Pulmonary artery endothelial cell (primary cell): ENCODE data around the gene CXXC5. TPM values are rescaled to one million over a fixed set of nuclear protein-coding genes. Genes with fewer than 3 reads are reported as not detected.

ENCODE experiments used
- DNase-seq: peaks from one replicate; pipeline ENCODE4 v3.0.0-alpha.2; 2011; ENCODE audit warnings: low read depth, low spot score
- total RNA-seq: library from RNA; depleted of rRNA; stranded (reverse); fragments of >200 nt; gene quantifications from 2 replicates; pipeline ENCODE4 v1.2.3, GENCODE V29; 2014

Gene CXXC5
- total RNA-seq, 1 donor from 2014 or later: 14.6 TPM

DNA sequence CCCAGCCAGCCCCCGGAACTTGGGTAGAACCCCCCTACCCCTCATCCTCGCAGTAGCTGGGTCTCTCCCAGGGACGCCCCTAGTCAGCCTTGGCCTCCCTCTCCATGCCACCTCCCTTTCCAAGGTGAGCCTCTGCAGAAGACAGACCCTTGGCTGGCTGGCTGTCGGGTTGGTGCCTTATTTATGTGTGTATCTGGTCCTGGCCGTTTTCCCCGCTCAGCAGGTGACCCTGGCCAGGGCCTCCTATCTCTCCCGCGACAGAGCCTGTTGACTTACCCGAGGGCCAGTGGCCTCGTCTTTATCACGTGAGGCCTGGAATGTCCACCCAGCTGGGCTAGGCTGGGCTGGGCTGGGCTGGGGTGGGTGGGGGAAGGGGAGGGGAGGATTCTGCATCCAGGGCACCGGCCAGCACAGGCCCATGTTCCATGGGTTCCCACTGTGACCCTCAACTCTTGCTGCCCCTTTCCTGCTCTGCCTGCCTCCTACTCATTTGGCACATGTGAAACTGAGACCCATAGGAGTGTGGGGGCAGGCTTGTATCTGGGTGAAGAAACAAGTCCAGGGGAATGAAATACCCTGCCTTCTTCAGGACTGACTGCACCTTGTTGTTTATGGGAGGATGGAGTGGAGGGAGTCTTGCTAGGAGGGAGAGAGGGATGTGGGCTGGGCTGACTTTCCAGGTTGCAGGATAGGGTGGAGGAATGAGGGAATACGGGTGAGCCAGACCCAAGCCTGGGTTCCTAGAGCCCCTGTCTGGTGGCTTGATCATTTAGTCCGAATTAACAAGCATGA, 3.1 kb downstream of the CXXC5 start:
- DNase-seq: no peak

DNA sequence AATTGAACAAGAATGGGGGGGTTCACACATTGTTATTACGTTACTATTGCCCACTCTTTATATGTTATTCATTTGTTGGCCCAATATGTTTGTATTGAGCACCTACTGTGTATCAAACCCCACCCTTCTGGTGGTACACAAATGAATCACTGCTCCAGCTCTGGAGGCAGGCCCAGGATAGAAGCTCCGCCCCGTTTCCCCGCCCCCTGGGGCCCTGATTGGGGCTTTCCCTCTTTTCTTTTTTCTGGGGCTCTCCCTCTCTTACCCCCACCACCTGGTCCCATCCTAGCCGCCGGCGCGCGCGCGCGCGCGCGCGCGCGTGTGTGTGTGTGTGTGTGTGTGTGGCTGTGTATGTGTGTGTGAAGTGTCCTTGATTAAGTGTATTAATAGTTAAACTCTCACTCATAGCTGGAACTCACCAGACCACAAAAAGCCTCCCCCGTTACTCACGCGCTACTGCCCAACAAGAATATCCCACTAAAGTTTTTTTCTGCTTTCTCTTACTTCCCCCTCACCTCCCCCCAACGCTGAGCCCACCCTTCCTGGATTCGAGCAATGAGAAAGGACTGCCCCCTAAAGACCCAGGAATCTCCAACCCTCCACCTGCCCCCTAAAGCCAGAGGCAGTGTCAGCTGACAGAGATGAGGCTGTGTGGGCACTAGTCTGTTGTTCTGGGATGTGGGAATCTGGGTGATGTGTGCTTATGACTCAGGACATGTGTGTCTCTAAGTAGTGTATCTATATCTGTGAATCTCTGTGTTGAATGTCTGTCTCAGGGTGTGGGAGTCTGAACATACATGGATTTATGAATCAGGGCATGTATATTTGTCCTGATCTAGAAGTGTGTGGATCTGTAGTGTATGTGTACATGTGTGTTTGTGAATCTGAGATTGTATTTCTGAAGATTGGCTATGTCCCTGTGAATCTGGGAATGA, 4.0 kb downstream of the CXXC5 start:
- DNase-seq: no peak

- no peak for DNase-seq
Measured at GRCh38 chr5:139652788-139653241, 4.7 kb downstream of the CXXC5 start.

DNA sequence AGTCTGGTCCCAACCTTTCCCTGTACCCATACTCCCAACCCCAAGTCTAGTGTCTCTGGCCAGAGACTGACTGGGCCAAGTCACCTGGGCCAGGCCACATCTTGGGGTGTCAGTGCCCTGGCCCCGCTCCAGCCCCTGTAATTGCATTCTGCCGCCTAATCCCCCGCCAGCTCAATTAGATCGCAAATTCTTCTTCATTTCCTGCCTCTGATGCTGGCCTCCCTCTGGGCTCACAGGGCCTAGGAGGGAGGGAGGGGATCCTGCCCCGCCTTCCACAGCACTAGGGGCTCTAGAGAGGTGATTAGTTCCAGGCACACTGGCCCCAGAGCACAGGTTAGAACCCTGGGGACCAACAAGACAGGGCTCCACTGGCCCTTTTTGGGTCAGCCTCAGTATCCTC, 5.5 kb downstream of the CXXC5 start:
- DNase-seq: no peak

- no peak for DNase-seq
Measured at GRCh38 chr5:139654464-139654863, 6.3 kb downstream of the CXXC5 start.

DNA sequence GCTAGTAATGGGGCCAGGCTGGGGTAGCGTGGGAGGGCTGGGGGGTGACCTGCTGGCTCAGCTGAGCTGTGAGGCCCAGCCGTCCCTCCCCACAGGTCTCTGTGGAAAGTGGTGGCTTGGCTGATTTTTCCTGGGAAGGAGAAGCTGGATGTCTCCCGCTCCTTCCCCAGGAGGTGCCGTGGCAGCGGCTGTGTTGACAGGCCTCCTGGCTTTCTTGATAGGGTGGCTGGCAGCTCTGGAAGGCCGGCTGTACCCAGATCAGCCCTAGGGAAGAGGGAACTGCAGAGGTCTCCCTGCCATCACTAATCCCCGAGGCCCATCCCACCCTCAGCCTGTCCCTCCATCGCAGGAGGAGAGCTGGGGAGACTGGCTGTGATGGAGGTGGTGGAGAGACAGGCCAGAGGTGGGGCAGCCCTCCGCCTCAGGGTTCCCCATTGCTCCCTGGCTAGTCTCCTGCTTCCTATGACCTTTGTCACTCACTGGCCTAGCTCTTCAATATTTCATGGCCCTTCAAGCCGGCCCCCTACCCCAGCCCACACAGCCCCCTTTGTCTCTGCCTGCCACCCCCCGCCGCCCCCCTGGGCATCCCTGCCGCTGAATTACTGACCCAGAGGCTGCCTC, 6.8 kb downstream of the CXXC5 start:
- no peak for DNase-seq

DNA sequence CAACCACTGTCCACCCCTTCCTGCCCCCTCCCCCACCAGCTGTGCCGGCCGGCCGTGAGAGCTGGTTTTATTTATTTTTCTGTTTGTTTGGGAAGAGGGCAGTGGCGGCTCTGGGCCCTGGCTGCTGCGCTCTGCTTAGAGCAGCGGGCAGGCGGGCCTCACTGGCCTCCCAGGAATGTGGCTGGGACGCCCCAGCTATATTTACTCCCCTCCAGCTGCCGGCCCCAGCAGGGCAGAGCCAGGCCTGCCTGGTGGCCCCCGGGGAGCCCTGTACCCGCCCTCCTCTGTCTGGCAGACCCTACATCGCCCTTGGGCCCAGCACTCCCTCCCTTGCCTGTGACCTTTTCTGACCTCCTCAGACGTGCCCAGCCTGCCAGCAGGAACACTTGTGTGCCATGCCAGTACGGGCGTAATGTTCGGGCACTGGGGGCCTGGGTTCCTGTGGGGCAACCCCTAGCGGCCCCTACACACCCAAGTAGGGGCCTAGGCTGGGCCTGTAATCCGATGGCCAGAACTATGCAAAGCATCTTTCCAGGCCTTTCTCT, 7.7 kb downstream of the CXXC5 start:
- DNase-seq: no peak

DNA sequence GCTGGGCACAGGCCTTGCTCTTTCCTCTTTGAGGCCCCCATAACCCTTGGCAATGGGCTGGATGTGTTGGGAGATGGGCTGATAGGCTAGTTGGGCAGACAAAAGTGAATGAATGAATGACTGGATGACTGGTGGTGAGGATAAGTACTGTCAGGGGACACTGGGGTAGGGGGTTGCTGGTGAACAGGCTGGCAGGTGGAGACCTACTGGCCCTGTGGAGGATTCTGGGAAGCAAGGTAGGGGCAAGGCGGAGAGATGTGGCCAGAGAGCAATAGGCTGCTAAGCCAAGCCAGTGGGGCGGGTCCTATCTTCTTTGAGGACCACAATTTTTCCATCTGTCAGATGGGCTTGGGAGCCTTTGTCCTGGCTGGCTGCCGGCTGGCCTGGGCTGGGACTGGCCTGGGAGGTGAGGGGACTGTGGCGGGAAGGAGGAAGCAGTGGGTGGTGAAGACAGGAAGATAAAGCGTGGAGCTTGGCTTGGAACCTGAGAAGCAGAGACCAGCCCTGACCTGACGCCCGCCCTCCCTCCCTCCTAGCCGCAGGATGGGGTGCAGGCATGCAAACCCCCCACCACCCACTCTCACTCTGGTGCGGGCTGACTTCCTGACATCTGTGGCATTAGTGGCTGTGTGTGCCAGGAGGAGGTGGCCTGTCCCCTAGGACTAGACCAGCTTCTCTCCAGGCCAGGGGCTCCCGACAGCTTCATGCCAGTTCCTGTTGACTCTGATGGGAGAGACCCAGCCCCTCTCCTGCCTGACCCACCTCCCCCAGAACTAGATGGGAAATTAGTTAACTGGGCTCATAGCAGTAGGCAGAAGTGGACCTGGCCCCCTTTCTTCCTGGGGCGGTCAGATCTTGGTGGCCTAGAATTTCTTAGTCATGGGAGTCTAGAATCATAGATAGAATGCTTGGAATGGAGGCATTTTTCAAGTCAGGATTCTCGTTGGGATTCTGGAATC, 9.5 kb downstream of the CXXC5 start:
- DNase-seq: no peak

GRCh38 chr5:139658501-139658927, 10.4 kb downstream of the CXXC5 start:
- DNase-seq: no peak

DNA sequence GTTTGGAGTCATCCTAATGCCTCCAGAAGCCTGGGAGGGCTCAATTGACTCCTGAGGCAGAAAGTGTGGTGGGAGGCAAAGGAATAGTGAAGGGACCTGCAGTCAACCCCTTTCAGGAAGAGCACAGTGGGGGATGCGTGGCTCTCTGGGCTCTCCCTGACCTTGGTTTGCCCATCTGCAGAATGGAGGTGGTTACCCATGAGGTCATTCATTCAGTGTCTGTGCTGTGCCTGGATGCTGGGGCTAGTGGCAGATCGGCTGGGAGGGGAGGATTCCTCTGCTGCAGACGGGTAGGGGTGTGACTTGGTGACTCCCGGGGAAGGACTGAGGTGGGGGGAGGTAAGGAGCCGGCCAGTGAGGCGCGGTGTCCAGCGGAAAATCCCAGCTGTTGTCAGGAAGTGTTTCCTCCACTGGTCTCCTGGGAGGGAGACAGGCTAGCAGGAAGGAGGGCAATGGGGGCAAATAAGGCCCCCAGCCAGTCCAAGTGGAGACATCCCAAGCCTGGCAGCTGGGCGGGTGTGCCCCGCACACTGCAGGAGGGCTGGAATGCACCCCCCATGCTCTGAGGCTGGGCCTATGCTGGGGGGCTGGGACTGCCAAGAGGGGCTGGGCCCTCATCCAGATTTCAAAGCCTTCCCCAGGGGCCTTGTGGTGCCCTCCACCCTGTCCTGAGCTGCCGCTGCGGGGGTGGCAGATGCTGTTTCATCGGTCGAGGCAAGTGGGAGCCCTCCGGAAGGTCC, 10.9 kb downstream of the CXXC5 start:
- DNase-seq: no peak

GRCh38 chr5:139659695-139660101, 11.5 kb downstream of the CXXC5 start:
- DNase-seq: no peak

- DNase-seq: no peak
Measured at GRCh38 chr5:139660105-139660922, 12.2 kb downstream of the CXXC5 start.

GRCh38 chr5:139660923-139661814, 13.0 kb downstream of the CXXC5 start:
- DNase-seq: peak; percentile 66

- no peak for DNase-seq
Measured at GRCh38 chr5:139662617-139663016, 14.5 kb downstream of the CXXC5 start.

- DNase-seq: no peak
Measured at GRCh38 chr5:139663207-139664085, 15.3 kb downstream of the CXXC5 start.

GRCh38 chr5:139664086-139664693, 16.0 kb downstream of the CXXC5 start:
- DNase-seq: no peak
